ENCODE measurements around the gene ZNF506.
"Not testable (repeated sequence)": the region's sequence is repeated elsewhere in the genome, so short reads cannot be mapped to it uniquely, and the experiment has no call there.

ZNF506 gene

DNA sequence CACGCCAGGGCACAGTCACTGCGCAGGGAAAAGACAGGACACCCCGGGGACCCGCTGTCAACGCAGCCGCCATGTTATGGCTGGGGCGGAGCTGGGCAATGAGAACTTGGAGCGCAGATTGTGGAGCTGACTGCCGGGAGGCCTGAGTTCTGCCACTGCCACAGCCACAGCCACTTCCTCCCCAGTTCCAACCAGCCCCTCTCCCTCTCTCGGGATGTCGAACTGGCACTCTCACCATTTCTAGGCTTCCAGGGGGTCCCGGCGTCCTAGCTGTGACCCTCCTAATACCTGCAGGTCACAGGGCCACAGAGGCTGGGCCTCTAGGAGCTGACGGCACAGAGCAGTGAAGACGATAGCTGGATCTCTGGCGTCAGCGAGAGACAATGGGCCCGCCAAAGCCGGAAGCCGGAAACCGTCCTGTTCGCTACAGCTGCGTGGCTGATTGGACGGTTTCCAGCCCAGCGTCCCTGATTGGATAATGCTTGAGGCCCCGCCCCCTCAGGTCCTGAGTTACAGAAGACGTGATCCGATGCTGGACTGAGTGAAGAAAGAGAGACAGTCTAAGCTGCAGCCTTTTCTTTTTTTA is at the start of gene ZNF506:
Gene ZNF506, minus strand, starts transcription at position 385 of the 586 bp plus-strand sequence. Its CDS starts 147 bp downstream, at position 238.
- peak; percentile 95 for DNase-seq (ENCODE audit: low spot score)

- DNase-seq (ENCODE audit: low spot score), result not testable (repeated sequence)
Measured at GRCh38 chr19:19870086-19870485, 48.5 kb upstream of the ZNF506 start.

- peak; percentile 2 for DNase-seq (ENCODE audit: low spot score)
Measured at GRCh38 chr19:19866611-19867248, 45.2 kb upstream of the ZNF506 start.

DNA sequence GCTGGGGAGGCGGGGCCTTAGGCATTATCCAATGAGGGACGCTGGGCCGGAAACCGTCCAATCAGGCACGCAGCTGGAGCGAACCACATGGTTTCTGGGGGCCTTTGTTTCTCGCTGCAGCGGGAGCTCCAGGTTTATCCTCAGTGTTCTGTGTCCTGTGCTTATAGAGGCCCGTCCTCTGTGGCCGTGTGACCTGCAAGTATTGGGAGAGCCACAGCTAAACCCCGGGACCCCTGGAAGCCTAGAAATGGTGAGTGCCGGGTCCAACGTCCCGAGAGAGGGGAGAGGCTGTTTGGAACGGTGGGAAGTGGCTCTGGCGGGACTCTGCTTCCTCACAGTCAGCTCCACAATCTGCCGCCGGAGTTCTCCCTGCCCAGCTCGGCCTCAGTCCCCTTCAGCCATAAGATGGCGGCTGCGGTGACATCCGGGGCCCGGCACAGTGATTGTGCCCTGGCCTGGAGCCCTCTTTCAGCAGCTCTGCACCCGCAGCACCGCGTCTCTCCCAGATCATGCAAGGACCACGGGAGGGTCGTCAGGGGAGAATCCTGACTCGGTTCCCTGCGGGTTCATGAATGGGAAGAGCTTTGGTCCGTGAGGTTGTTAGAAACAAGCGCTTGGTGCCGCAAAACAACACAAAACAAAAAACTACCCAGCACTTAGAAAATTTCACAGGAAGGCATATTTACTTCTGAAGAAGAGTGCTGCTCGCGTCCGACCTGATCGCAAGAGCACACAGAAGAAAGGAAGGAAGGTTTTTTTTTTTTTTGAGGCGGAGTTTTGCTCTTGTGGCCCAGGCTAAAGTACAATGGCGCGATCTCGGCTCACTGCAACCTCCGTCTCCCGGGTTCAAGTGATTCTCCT is 44.4 kb upstream of the ZNF506 start, which contains the start of gene ZNF253:
Gene ZNF253, plus strand, starts transcription at position 133 of the 861 bp plus-strand sequence. Its CDS starts 115 bp downstream, at position 248.
- DNase-seq (ENCODE audit: low spot score), result peak; percentile 97

GRCh38 chr19:19860756-19861390 is 39.3 kb upstream of the ZNF506 start:
- no peak for DNase-seq (ENCODE audit: low spot score)

DNA sequence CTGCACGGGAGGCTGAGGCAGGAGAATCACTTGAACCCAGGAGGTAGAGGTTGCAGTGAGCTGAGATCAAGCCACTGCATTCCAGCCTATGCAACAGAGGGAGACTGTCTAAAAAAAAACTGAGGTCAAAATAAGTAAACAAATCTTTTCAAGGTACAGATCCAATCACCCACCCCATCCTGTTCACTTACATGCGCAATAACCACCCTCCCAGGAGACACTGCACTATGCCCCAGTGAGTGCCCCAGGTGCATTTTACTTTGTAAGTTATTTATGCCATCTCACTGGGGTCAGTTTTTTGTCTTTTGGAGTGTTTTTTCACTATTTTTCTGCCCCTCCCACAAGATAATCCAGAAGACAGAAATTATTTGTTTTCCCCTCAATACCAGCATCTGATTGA is 37.2 kb upstream of the ZNF506 start:
- no peak for DNase-seq (ENCODE audit: low spot score)

DNA sequence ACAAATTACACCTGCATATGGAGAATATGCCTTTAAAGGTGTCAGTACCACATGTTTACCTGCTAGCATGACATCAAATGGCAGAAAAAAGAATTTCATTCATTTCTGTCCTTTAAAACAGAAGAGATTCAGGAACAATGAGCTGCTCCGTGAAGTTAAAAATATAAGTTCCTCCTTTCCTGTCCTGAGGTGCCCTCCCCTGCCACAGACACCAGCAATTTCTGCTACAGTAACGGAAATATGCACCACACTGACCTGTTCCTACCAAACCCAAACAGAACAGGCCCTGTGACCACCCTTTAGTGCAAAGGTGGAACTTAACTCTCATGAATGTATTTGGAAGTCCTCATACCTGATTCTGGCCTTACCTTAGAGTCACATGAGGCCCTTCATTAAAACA is 30.2 kb upstream of the ZNF506 start:
- DNase-seq (ENCODE audit: low spot score), result not testable (repeated sequence)

- no peak for DNase-seq (ENCODE audit: low spot score)
Measured at GRCh38 chr19:19849056-19849455, 27.5 kb upstream of the ZNF506 start.

GRCh38 chr19:19847781-19848180 is 26.2 kb upstream of the ZNF506 start:
- DNase-seq (ENCODE audit: low spot score), result no peak

DNA sequence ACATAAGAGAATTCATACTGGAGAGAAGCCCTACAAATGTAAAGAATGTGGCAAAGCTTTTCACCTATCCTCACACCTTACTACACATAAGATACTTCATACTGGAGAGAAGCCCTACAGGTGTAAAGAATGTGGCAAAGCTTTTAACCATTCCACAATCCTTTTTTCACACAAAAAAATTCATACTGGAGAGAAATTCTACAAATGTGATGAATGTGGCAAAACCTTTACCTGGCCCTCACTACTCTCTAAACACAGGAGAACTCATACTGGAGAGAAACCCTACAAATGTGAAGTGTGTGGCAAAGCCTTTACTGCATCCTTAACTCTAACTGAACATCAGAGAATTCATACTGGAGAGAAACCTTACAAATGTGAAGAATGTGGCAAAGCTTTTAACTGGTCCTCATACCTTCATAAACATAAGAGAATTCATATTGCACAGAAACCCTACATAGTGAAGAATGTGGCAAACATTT is 14.0 kb upstream of the ZNF506 start:
- no peak for DNase-seq (ENCODE audit: low spot score)

DNA sequence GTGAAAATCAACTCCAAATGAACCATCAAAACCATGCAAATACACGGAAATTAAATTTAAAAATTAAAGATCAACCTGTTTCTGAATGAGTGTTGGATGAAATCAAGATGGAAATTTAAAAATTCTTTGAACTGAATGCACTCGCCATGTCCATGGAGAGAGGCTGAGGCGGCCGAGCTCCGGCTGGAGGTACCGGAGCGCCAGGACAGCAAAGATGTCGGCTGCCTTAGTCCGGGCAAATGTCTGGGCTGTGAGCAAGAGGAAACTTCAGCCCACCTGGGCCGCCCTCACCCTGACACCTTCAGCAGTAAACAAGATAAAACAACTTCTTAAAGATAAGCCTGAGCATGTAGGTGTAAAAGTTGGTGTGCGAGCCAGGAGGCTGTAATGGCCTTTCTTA is 5.3 kb upstream of the ZNF506 start:
- no peak for DNase-seq (ENCODE audit: low spot score)

GRCh38 chr19:19823916-19824315 is 2.4 kb upstream of the ZNF506 start:
- DNase-seq (ENCODE audit: low spot score), result no peak

DNA sequence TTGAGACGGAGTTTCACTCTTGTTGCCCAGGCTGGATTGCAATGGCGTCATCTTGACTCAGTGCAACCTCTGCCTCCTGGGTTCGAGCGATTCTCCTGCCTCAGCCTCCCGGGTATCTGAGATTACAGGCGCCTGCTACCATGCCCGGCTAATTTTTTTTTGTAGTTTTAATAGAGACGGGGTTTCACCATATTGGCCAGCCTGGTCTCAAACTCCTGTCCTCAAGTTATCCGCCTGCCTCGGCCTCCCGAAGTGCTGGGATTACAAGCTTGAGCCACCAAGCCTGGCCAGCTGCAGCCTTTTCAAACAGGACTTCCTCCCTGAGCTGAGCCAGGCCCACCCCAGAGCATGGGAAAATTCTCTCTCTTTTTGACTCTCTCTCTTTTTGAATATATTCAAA is 426 bp upstream of the ZNF506 start:
- DNase-seq (ENCODE audit: low spot score), result not testable (repeated sequence)

DNA sequence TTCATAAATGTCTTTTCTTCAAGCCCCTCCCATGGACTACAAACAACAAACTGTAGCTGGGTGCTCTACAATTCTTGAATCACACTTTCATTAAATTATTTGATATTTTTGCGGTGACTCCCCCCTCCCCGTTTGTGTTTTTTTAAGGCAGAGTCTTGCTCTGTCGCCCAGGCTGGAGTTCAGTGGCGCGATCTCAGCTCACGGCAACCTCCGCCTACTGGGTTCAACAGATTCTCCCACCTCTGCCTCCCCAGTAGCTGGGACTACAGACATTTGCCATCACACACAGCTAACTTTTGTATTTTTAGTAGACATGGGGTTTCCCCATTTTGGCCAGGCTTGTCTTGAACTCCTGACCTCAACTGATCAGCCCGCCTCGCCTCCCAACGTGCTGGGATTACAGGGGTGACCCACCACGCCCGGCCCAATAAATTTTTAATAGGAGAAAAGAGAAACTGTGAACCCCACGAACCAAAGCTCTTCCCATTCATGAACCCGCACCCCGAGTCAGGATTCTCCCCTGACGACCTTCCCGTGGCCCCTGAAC is 703 bp downstream of the ZNF506 start:
- no peak for DNase-seq (ENCODE audit: low spot score)

GRCh38 chr19:19817357-19817756 is 4.2 kb downstream of the ZNF506 start:
- DNase-seq (ENCODE audit: low spot score), result no peak

- DNase-seq (ENCODE audit: low spot score), result no peak
Measured at GRCh38 chr19:19816679-19817078, 4.9 kb downstream of the ZNF506 start.

- not testable (repeated sequence) for DNase-seq (ENCODE audit: low spot score)
Measured at GRCh38 chr19:19811999-19812398, 9.6 kb downstream of the ZNF506 start.

DNA sequence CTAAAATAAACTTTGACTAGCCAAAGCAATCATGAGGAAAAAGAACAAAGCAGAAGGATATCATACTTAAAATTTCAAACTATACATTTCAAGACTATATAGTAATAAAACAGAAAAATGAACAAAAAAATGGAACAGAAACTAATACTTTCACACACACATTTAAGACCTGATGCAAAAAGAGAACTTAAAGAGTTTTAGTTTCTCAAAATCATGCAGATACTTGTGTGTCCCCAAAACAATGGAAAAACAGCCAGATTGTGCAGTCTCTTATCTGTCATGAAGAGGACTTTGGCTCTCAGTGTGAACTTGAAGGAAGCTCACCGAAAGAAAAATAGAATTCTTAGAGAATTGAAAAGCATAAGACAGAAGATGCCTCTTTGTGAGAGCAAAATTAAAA is 16.1 kb downstream of the ZNF506 start:
- no peak for DNase-seq (ENCODE audit: low spot score)

GRCh38 chr19:19788015-19788414 is 33.5 kb downstream of the ZNF506 start:
- DNase-seq (ENCODE audit: low spot score), result no peak

GRCh38 chr19:19785476-19785875 is 36.1 kb downstream of the ZNF506 start:
- DNase-seq (ENCODE audit: low spot score), result not testable (repeated sequence)

GRCh38 chr19:19782783-19783182 is 38.8 kb downstream of the ZNF506 start:
- no peak for DNase-seq (ENCODE audit: low spot score)

GRCh38 chr19:19781791-19782190 is 39.8 kb downstream of the ZNF506 start:
- DNase-seq (ENCODE audit: low spot score), result not testable (repeated sequence)
